Measurements from ENCODE around the gene N4BP2L1. TPM values are rescaled to one million over a fixed set of nuclear protein-coding genes. Genes with fewer than 3 reads are reported as not detected.

Gene N4BP2L1
- total RNA-seq, 1 experiment from 2014 or later: 2.6 TPM

DNA sequence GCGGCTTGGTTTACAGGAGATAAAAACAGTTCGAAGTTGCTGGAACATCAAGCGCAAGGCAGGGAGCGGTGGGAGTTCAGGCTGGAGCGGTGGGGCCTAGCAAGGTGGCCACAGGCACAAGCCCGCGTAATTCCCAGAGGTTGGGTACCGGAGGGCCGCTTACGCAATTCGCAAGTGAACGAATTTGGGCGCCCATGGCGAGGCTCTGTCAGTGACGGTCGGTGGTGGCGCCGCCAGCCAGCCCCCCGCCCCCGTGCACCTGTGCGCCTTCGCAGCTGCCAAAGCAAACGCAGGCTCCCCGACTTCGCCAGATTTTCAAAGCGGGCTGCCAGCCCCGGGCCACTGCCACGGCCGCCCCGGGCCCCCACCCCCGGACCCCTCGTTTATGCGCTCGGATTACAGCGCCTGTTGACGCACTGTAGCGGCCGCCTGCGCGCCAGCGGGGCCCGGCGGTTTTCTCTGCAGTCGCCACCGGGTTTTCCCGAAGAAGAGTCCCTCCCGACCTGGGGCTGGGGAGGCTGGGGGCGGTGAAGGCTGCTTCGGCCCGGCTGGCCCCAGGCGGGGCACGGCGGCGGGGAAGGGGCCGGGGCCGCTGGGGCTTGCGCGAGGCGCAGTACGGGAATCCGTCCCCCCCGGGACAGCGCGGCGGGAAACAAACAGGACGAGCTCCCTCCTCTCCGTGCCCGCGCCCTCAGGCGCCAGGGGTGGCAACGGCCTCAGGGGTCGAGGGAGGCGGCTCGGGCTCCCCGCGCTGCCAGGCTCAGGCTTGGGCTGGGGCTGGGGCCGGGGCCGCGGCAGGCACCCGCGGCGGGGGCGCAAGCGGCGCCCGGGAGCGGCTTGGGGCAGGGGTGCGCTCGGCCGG, 709 bp downstream of the N4BP2L1 start:
- CTCF ChIA-PET: interaction anchor here (0.6 kb wide), 1 partner anchor 50 kb away, joined by 4 read pairs; no protein-coding TSS in a partner anchor
- no peaks in the 10 kb centered on the region for H3K9me3 Mint-ChIP-seq (ENCODE audit: low read depth, unreplicated experiment)
- BruUV-seq (replicated peaks): no TSS peak
- TF ChIP-seq, protein P1, sequence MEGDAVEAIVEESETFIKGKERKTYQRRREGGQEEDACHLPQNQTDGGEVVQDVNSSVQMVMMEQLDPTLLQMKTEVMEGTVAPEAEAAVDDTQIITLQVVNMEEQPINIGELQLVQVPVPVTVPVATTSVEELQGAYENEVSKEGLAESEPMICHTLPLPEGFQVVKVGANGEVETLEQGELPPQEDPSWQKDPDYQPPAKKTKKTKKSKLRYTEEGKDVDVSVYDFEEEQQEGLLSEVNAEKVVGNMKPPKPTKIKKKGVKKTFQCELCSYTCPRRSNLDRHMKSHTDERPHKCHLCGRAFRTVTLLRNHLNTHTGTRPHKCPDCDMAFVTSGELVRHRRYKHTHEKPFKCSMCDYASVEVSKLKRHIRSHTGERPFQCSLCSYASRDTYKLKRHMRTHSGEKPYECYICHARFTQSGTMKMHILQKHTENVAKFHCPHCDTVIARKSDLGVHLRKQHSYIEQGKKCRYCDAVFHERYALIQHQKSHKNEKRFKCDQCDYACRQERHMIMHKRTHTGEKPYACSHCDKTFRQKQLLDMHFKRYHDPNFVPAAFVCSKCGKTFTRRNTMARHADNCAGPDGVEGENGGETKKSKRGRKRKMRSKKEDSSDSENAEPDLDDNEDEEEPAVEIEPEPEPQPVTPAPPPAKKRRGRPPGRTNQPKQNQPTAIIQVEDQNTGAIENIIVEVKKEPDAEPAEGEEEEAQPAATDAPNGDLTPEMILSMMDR (IDR thresholded peaks at IDR 0.05; ENCODE audit: unreplicated experiment): no peak
- H3K4me1 Mint-ChIP-seq (ENCODE audit: low read depth, unreplicated experiment): peaks cover 20% of the 10 kb centered on the region
- peak; percentile 6 for DNase-seq
- peaks cover 21% of the 10 kb centered on the region for H3K36me3 Mint-ChIP-seq (ENCODE audit: insufficient read depth, unreplicated experiment)
- peak overlapping the region; percentile 69 for H3K4me3 Mint-ChIP-seq (ENCODE audit: low read depth, unreplicated experiment)
- H3K27ac Mint-ChIP-seq (ENCODE audit: unreplicated experiment): no peak overlapping the region
- intact Hi-C loops (cut with micrococcal nuclease; ENCODE audit: unreplicated experiment): no loop called here
- H3K27me3 Mint-ChIP-seq (ENCODE audit: unreplicated experiment): no peaks in the 10 kb centered on the region

DNA sequence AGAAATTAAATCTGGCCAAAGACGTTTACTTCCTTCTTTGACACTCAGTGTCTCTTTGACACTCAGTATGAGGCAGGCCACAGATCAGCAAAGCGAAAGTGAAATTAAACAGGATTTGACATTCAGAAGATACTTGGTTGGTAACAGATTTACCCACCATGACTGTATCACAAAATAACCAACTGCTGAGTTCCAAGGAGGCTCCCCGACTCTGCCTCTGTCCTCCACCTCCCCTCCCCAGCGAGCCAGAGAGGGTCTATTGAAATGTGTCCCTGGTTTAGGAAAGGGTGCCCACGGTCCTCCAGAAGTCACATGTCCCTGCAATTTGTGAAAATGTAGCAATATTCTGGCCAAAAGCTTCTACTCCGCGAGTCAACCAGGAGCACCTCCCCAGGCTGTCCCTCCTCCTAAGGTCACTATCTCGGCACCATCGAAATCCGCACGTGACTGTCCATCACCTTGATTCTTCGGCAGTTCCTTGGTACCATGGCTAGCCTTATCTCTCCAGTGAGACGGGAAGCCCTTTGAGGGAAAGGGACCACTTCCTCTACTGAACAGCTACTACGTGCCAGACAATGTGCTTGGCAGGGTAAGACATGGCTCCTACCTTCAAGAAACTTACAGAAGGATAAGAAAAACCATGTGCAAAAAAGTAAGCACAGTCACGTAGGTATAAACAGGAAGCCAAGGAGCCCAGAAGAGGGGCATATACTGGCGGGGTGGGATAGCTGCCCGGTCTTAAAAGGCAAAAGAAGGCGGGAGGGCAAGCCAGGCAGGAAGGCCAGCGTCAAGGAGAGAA, 1.5 kb downstream of the N4BP2L1 start:
- peak overlapping the region; percentile 43 for H3K4me3 Mint-ChIP-seq (ENCODE audit: low read depth, unreplicated experiment)
- no TSS peak for BruUV-seq (replicated peaks)
- no peak for DNase-seq
- CTCF ChIA-PET: no interaction called here
- H3K9me3 Mint-ChIP-seq (ENCODE audit: low read depth, unreplicated experiment): no peaks in the 10 kb centered on the region
- no peaks in the 10 kb centered on the region for H3K27me3 Mint-ChIP-seq (ENCODE audit: unreplicated experiment)
- TF ChIP-seq, protein P1 (IDR thresholded peaks at IDR 0.05; ENCODE audit: unreplicated experiment): no peak
- intact Hi-C loops (cut with micrococcal nuclease; ENCODE audit: unreplicated experiment): no loop called here
- H3K36me3 Mint-ChIP-seq (ENCODE audit: insufficient read depth, unreplicated experiment): peaks cover 21% of the 10 kb centered on the region
- no peak overlapping the region for H3K27ac Mint-ChIP-seq (ENCODE audit: unreplicated experiment)
- H3K4me1 Mint-ChIP-seq (ENCODE audit: low read depth, unreplicated experiment): peaks cover 20% of the 10 kb centered on the region

DNA sequence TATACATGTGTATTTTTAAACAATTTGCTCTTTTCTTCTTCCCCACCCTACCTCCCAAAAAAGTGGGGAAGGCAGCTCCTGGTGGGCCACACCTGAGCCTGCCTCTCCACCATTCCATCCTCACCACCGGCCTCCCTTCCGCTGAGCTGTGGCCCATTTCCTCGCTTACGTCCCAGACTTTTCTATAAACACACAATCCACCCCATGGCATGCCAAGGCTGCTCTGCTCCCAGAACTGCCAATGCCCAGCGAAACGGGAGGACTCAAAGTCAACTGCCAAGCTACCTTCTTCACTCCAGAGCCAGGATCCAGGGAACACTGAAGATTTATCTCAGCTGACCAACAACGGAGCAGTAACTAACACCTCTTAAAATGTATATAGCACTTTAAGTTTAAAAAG, 2.8 kb downstream of the N4BP2L1 start:
- H3K4me3 Mint-ChIP-seq (ENCODE audit: low read depth, unreplicated experiment): no peak overlapping the region
- H3K27me3 Mint-ChIP-seq (ENCODE audit: unreplicated experiment): no peaks in the 10 kb centered on the region
- peaks cover 20% of the 10 kb centered on the region for H3K36me3 Mint-ChIP-seq (ENCODE audit: insufficient read depth, unreplicated experiment)
- no peak overlapping the region for H3K27ac Mint-ChIP-seq (ENCODE audit: unreplicated experiment)
- intact Hi-C loops (cut with micrococcal nuclease; ENCODE audit: unreplicated experiment): no loop called here
- BruUV-seq (replicated peaks): no TSS peak
- TF ChIP-seq, protein P1 (IDR thresholded peaks at IDR 0.05; ENCODE audit: unreplicated experiment): no peak
- H3K4me1 Mint-ChIP-seq (ENCODE audit: low read depth, unreplicated experiment): peaks cover 20% of the 10 kb centered on the region
- DNase-seq: no peak
- H3K9me3 Mint-ChIP-seq (ENCODE audit: low read depth, unreplicated experiment): no peaks in the 10 kb centered on the region
- CTCF ChIA-PET: no interaction called here

DNA sequence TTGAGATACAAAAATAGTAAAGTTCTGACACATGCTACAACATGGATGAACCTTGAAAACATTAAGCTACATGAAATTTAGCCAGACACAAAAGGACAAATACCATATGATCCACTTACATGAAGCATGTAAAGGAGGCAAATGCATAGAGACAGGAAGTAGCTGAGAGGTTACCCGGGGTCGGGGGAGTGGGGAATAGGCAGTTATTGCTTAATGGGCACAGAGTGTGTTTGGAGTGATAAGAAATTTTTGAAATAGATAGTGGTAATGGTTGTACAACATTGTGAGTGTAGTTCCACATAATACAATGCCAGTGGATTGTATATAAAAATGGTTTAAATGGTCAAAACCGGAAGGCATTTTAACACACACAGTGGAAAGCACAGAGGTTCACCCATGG, 4.3 kb downstream of the N4BP2L1 start:
- no peaks in the 10 kb centered on the region for H3K27me3 Mint-ChIP-seq (ENCODE audit: unreplicated experiment)
- CTCF ChIA-PET: no interaction called here
- H3K4me3 Mint-ChIP-seq (ENCODE audit: low read depth, unreplicated experiment): no peak overlapping the region
- peaks cover 17% of the 10 kb centered on the region for H3K4me1 Mint-ChIP-seq (ENCODE audit: low read depth, unreplicated experiment)
- H3K9me3 Mint-ChIP-seq (ENCODE audit: low read depth, unreplicated experiment): no peaks in the 10 kb centered on the region
- peaks cover 15% of the 10 kb centered on the region for H3K36me3 Mint-ChIP-seq (ENCODE audit: insufficient read depth, unreplicated experiment)
- H3K27ac Mint-ChIP-seq (ENCODE audit: unreplicated experiment): no peak overlapping the region
- TF ChIP-seq, protein P1 (IDR thresholded peaks at IDR 0.05; ENCODE audit: unreplicated experiment): no peak
- intact Hi-C loops (cut with micrococcal nuclease; ENCODE audit: unreplicated experiment): no loop called here
- BruUV-seq (replicated peaks): no TSS peak
- no peak for DNase-seq
